Skin epidermis (tissue), 12 donors: ENCODE results near the gene TWF1.
"Not testable (repeated sequence)": the region's sequence is repeated elsewhere in the genome, so short reads cannot be mapped to it uniquely, and the experiment has no call there.

Experiments
- H3K27ac ChIP-seq, 21 experiments: fragments of 200-600 bp; sonication (generic) in 11 of 21; one replicate each; pipeline ENCODE4 v1.5.0; 2020; ENCODE audit warnings: mild to moderate bottlenecking in 3 of 21, inconsistent platforms in 2 of 21, moderate library complexity in 2 of 21
- H3K4me3 ChIP-seq, 7 experiments: fragments of 200-600 bp; sonication (generic) in 2 of 7; one replicate each; pipeline ENCODE4 v1.5.0; 2020; ENCODE audit warnings: inconsistent platforms in 2 of 7, mild to moderate bottlenecking in 2 of 7, moderate library complexity in 1 of 7

The TWF1 gene

DNA sequence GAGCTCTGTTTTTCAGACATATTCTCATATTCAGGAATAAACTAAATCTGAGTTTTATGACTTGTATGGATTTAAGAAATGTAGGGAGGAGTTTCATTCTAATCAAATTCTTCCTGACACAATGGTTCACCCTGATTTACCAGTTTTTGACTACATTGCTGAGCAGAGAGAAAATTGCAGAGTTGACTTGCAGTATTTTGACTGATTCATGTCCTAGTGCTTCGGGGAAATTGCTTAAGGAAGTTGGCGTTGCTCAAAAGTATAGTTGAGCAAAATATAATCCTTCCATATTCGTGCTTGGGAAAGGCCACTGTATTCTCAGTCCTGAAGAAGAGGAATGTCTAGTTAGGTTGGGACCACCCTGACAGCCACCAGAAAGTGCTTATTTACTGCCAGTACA lies 1.3 kb upstream of the TWF1 start:
- Histone ChIP-seq H3K27ac (peak overlapping the region in 18 of 21 experiments; percentile 94 to 99 (median 98)), H3K4me3 (no peak overlapping the region)

DNA sequence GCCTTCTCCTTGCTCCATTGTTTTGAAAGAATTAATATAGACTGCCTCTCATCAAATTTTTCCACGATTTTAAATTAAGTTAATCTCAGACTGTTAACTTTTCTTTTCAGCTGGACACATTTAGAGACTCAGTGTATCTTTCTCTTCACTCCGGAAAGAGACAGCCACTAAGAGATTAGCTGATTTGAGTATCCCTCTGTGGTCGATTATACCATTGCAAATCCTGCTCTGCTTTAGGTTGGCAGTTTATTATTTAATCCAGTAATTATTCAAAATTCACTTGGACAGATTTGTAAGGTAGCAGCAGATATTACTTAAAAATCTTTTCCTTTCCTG lies 588 bp upstream of the TWF1 start:
- Histone ChIP-seq H3K4me3 (peak overlapping the region; percentile 64 to 99 (median 90)), H3K27ac (peak overlapping the region; percentile 94 to 99 (median 98))

DNA sequence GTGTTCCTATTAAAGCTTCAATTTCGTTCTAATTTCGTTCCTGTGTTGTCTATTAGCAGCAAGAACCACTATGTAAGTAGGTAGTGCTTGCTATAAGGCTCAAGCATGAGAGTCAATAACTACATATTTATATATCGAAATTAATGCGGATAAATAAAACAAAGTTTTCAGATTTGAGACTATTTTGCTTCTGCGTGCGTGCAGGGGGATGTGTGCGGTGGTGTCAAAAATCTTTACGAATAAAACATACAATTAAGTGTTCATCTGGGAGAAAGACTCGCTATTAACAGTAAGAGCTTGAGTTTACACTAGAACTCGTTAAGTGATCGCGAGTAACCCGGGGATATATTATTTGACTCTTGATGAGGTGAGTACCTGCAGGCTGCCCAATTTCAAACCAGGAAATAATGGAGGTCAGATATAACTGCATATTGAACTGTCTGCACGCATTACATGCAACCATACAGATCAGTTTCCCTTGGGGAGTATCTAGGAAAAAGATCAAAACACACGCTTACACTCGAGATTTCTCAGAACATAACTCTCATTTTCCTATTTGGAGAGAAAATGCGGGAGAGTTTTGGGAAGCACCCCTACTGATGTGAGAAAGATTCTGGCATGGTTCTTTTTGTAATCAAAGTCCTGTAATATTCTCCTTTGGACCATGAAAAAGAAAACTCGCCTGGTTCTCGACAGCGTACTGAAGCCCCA lies 813 bp downstream of the TWF1 start:
- Histone ChIP-seq H3K4me3 (peak overlapping the region; percentile 64 to 99 (median 90)), H3K27ac (peak overlapping the region; percentile 94 to 99 (median 98))

DNA sequence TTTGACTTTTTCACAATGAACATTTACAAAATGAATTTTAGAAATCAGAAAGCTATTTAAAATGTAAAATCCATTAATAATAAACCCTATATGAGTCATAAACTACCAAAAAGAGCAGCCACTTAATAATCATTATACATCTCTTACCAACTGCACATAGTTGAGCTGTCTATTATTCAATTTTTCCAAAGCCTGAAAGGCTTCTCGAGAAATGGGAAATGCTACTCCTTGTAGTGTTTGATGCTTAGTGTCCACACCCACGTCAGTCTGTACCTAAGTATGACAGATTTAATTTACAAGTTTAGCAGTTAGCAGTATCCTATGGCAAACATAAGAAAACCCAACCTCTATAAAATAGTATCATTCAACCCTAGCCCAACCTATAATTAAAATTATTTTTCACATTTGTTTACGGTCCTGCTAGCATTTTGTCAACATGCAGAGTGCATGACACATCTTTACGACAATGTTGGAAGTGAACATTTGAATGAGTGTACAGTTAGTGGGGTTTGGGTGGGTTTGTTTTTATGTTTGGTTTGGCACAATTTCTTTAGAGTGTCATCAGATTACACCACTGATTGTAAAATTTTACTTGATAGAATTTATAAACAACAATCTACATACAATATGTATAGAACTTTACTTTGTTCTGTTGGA lies 8.4 kb downstream of the TWF1 start:
- Histone ChIP-seq H3K27ac (no peak overlapping the region), H3K4me3 (no peak overlapping the region)

DNA sequence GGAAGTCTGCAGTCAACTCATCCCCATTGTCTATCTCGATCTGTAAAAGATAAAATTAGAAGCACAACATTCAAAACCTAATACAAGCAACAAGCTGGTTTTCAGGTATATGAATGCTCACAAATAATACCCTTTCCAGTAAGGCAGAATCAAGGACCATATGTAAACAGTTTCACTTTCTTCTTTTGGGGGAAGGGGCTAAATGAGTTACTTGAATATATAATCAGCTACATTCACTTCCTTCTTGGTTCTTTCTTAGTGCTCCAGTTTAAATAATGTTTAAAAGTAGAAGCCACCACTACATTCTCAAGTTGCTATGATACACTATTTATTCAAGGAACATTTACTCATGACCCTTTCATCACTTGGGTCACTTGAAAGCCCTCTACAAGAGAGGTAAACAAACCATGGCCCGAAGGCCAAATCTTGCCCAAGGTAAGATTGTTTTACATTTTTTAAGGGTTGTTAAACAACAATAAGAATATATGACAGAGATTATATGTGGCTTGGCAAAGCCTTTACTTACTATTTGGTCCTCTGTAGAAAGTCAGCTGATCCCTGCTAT lies 10.3 kb downstream of the TWF1 start:
- Histone ChIP-seq H3K4me3 (no peak overlapping the region), H3K27ac (no peak overlapping the region)

DNA sequence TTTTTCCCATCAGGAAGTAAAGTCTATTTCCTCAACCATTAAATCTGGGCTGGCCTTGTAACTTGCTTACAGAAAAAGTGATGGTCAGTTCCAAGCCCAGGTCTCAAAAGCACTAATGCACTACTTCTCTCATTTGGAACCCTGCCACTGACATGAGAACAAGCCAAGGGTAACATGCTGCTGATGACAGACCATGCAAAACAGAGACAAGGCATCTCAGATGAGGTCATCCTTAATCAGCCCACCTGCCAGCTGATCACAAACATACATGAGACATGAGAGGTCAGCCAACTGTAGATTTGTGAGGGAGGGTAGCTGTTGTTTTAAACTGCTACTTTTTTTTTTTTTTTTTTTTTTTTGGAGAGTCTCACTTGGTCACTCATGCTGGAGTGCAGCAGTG lies 16.2 kb downstream of the TWF1 start:
- no peak overlapping the region for H3K27ac ChIP-seq
- H3K4me3 ChIP-seq = no peak overlapping the region

DNA sequence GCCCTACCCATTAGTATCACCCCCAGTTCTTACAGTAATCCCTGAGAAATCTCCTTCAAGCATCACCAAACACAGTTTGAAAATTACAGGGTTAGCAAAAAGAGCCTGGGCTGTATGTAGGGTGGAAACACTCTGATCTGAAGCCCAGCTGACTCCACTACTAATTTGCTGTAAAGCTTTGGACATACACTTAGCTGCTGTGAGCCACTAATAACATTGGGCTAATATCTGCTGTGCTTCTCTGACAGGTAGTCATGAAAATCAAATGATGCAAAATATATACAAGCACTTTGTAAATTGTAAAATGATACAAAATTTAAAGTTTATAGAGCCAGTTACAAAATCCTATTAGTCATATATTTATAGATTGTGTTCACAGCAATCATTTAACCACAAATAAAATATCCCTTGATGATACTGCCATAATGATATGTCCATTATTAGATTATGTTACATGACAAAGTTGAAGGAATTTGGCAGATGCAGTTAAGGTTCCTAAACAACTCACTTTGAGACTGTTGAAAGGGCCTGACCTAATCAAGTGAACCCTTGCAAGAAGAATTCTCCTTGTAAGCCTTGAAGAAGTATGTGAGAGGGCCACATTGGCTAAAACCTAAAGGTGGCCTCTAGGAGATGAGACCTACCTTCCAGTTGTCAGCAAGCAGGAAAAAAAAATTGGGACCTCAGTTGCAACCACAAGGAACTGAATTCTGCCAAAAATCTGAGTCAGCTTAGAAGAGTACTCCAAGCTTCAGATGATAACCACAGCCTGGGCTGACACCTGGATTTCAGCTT lies 19.0 kb downstream of the TWF1 start:
- no peak overlapping the region for H3K4me3 ChIP-seq
- H3K27ac ChIP-seq = no peak overlapping the region

DNA sequence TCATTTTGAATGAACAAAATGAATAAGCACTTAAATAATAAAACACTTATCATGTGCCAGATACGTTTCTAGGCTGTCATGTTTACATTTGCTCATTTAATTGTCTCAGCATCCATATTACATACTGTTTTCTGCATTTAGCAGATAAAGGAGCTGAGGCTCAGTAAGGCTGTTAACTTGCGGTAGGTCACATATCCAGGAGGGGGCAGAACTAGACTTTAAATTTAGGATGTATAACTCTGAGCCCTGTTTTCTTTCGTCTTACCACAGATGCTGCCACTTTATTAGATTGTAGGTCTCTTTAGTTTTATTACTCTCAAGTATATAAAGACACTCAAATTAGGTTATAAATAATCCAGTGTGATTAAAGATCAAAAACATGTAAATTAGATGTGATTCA lies 29.6 kb downstream of the TWF1 start:
- Histone ChIP-seq H3K27ac (no peak overlapping the region), H3K4me3 (no peak overlapping the region)

DNA sequence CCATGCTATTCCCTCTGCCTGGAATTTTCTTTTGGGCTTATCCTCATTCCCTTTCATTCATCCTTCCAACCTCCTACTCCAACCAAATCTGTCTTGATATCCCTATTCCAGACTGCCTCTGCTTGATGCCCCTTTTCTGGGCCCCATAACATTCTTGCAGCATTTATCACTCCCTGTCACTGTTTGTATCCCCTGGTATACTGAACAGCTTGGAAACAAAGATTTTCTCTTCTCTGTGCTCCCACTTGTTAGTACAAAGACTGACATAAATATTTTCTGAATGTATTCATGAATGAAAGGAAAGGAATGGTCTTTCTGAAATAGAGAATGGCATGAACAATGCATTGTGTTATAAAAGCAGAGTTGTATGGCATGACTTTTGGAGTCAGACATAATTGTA lies 39.8 kb downstream of the TWF1 start:
- H3K4me3 ChIP-seq = no peak overlapping the region
- H3K27ac ChIP-seq = no peak overlapping the region

DNA sequence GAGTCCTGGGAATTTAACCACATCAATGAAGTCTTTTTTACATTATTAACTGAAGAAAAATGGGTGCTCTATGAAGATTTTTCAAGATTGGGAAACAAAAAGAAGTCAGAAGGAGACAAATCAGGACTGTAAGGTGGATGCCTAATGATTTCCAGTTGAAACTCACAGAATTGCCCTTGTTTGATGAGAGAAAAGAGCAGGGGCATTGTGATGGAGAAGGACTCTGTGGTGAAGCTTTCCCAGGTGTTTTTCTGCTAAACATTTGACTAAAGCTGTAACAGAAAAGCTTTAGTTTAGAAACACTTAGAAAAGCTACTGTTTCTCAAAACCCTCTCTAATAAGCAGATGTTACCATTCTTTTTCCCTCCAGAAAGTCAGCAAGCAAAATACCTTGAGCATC lies 41.6 kb downstream of the TWF1 start:
- Histone ChIP-seq H3K4me3 (no peak overlapping the region), H3K27ac (no peak overlapping the region)

DNA sequence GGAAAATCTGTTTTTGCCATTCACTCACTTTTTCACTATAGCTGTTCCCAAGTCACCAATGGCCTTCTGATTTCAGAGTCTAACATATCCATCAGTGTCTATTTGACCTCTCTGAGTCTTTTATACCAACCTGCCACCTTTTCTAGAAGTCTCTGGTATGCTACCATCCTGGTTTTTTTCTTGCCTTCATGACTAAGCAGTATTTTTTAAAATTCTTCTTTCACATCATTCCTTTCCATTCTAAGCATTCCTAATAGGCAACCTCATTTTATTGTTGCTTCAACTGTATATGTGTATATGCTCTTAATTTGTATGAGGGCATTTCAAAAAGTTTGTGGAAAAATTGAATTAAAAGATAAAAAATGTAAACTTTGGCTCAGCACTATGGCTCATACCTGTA lies 42.3 kb downstream of the TWF1 start:
- no peak overlapping the region for H3K4me3 ChIP-seq
- no peak overlapping the region for H3K27ac ChIP-seq

DNA sequence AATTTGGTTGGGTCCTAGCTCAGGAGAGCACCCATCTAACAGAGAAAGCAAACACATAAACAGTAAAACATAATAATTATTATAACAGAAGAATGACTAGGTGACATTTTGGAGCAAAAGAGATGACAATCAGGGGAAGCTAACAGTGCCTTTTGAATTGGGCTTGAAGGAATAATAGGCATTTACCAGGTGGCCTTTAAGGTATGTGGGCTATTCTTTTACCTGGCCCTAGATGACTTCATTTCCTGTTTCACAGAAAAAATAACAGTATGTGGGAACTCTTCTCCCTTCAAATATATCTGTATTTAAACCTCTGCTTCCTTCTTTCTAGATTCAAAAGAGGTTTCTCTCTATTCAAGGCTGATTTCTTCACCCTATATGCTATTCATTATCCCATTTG lies 43.5 kb downstream of the TWF1 start:
- no peak overlapping the region for H3K27ac ChIP-seq
- no peak overlapping the region for H3K4me3 ChIP-seq

DNA sequence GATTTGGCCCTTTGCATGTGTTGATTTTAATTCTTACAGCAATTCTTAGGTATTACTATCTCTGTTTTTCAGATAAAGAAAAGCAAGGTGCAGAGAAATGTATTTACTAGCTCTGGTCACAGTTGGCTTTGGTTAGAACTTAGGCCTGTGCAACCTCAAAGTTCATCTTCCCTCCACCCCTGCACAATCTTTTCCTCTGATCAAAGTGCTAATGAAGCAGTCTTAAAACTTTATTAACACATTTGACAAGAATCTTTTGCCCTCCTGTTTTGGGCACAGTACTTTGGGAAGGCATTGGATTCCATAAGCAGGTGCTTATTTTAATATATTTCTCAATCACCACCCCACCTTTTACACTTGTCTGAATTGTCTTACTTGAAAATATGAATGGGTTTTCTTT lies 44.6 kb downstream of the TWF1 start:
- Histone ChIP-seq H3K27ac (no peak overlapping the region), H3K4me3 (no peak overlapping the region)

DNA sequence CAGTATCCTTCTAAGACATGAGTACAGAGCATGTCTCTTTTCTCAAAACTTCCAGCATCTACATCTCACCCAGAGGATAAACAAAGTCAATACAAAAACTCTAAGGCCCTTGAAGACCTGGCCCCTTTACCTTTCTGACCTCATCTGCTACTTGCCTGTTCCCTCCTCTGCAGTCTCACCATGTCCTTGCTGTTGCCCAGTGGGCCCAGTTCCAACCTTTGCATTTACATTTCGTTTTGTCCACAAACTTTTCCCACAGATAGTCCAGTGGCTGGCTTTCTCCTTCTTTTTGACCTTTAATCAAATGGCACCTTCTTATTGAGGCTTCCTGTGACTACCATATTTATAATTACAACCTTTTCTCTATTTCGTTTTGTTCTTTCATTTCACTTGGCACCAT lies 45.7 kb downstream of the TWF1 start:
- Histone ChIP-seq H3K4me3 (peak overlapping the region in 4 of 7 experiments; percentile 61 to 74 (median 62)), H3K27ac (peak overlapping the region in 3 of 21 experiments; percentile 89 to 96 (median 95))

DNA sequence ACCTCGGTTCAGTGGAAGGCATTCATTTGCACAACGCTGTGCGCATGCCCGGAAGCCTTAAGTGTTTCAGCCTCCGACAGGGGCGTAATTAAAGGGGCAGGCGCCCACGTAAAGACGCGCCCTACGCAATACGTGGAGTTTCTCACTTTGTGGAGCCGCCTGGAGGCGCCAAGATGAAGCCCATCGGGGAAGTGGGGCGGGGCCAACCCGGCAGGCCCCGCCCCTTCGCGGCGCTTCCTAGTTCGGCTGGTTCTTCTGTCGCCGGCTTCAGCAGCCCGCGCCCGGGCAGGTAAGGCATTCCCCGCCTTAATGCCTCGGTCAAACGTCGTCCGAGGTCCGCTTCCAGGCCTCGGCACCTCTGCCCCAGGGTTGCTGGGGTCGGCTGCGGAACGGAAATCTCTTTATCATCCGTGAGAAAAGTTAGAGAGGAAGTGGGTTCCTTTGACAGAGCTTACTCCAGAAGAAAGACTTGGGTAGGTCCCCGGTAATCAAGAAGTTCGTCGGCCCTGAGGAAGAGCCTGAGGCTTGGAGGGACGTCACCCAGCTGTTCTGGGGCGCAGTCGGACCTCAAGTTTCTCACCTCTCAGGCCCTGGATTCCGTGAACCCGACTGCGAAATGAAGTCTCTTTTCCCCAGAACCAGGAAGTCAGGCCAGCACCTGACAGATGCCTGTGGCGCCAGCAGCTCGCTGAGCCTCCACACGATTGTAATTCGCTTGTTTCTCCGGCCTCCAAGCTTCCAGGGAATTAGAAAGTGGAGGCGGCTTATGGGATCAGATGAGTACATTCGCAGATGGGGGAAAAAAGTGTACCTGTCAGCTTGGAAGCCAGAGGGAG lies 47.2 kb downstream of the TWF1 start, which contains the start of the genes IRAK4 and PUS7L:
IRAK4 (plus strand) TSS at position 224 of the 836 bp plus-strand sequence. CDS start 9,161 bp downstream, outside the sequence.
PUS7L (minus strand) TSS at position 63 of the 836 bp plus-strand sequence. CDS start 3,545 bp downstream, outside the sequence.
- peak within 1 kb of the TSS; percentile 62 to 97 (median 92) for H3K27ac ChIP-seq

DNA sequence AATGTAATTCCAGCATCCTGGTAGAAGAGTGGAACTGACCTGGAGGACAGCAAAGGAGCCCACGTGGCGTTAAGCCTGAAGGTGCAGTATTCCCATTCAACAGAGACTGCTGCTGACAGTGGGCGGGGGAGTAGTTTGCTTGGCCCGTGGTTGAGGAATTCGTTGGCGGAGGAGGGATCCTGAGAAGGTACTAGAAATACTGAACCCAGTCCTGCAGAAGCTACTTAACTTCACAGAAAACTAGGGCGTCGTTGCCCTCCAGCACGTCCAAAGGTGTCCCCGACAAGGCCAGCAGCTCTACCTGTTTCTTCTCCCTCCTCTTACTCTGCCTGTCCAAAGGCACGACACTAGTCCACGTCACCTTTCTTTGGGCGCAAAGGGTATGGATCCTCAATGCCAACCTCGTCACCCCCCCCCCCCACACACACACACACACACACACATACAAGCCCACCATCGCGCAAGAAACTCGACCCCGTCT lies 47.8 kb downstream of the TWF1 start:
- H3K4me3 ChIP-seq = peak overlapping the region; percentile 47 to 74 (median 61)
- peak overlapping the region; percentile 17 to 97 (median 92) for H3K27ac ChIP-seq

More for the DNA sequence above, 47.2 kb downstream of the TWF1 start, which contains the start of the genes IRAK4 and PUS7L:
- H3K4me3 ChIP-seq = peak within 1 kb of the TSS; percentile 47 to 74 (median 61)

DNA sequence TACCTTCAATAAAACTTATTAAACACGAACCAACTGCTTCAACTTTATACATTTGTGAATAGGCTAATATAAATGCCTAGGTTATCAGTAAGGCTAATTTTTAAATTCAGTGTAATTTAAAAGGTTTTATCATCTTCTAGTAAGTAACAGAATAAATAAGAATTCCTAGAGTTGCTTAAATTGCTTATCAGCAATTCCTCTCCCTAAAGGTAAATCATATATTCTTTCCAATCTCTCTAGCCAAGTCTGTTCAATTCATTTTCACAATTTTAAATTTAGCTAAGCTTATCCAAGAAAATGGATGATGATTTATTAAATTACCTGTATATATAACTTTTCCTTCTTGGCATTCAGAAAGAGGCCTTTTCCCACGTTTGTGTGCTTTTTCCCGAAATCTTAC lies 52.1 kb downstream of the TWF1 start:
- H3K4me3 ChIP-seq = no peak overlapping the region
- no peak overlapping the region for H3K27ac ChIP-seq

DNA sequence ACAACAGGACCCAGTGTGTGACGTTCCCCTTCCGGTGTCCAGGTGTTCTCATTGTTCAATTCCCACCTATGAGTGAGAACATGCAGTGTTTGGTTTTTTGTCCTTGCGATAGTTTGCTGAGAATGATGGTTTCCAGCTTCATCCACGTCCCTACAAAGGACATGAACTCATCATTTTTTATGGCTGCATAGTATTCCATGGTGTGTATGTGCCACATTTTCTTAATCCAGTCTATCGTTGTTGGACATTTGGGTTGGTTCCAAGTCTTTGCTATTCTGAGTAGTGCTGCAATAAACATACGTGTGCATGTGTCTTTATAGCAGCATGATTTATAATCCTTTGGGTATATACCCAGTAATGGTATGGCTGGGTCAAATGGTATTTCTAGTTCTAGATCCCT lies 54.8 kb downstream of the TWF1 start:
- not testable (repeated sequence) for H3K27ac ChIP-seq, H3K4me3 ChIP-seq

DNA sequence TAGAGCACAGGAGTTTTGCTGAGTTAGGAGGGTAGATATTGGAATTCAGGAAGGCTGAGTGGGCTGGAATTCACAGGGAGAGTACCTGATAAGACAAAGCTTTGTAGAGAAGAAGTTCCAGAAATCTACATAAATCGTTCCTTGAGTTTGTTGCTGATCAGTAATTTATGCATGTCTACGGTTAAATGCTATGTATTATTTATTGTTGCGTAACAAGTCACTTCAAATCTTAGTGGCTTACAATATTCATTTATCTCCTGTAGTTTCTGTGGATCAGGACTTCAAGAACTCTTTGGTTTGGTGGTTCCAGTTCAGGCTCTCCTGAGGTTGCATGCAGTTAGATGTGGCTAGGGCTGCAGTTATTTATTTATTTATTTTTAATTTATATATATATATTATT lies 55.3 kb downstream of the TWF1 start:
- H3K4me3 ChIP-seq = no peak overlapping the region
- H3K27ac ChIP-seq = no peak overlapping the region
